ENCODE results near the gene LRP1.

Gene LRP1

GRCh38 chr12:57154804-57155434, 26.6 kb downstream of the LRP1 start:
- DNase-seq (ENCODE audit: low read depth), result no peak

- no peak for DNase-seq (ENCODE audit: low read depth)
These were observed 28.6 kb downstream of the LRP1 start for GRCh38 chr12:57156701-57157403.

GRCh38 chr12:57157588-57158173, 29.4 kb downstream of the LRP1 start:
- DNase-seq (ENCODE audit: low read depth), result no peak

- DNase-seq (ENCODE audit: low read depth), result no peak
These were observed 29.9 kb downstream of the LRP1 start for GRCh38 chr12:57158186-57158585.

- no peak for DNase-seq (ENCODE audit: low read depth)
These were observed 30.4 kb downstream of the LRP1 start for GRCh38 chr12:57158665-57159064.

GRCh38 chr12:57159311-57159710, 31.0 kb downstream of the LRP1 start:
- DNase-seq (ENCODE audit: low read depth), result no peak

GRCh38 chr12:57160040-57160439, 31.8 kb downstream of the LRP1 start:
- DNase-seq (ENCODE audit: low read depth), result no peak

- DNase-seq (ENCODE audit: low read depth), result no peak
These were observed 32.5 kb downstream of the LRP1 start for GRCh38 chr12:57160741-57161140.

GRCh38 chr12:57161491-57161890, 33.2 kb downstream of the LRP1 start:
- DNase-seq (ENCODE audit: low read depth), result no peak

GRCh38 chr12:57162553-57163125, 34.4 kb downstream of the LRP1 start:
- no peak for DNase-seq (ENCODE audit: low read depth)

GRCh38 chr12:57164454-57164853, 36.2 kb downstream of the LRP1 start:
- DNase-seq (ENCODE audit: low read depth), result no peak

- DNase-seq (ENCODE audit: low read depth), result no peak
These were observed 36.8 kb downstream of the LRP1 start for GRCh38 chr12:57164966-57165625.

GRCh38 chr12:57165741-57166140, 37.5 kb downstream of the LRP1 start:
- no peak for DNase-seq (ENCODE audit: low read depth)

- no peak for DNase-seq (ENCODE audit: low read depth)
These were observed 38.7 kb downstream of the LRP1 start for GRCh38 chr12:57166971-57167371.

- no peak for DNase-seq (ENCODE audit: low read depth)
These were observed 39.8 kb downstream of the LRP1 start for GRCh38 chr12:57168058-57168457.

- no peak for DNase-seq (ENCODE audit: low read depth)
These were observed 40.9 kb downstream of the LRP1 start for GRCh38 chr12:57169046-57169795.

GRCh38 chr12:57169969-57170368, 41.7 kb downstream of the LRP1 start:
- no peak for DNase-seq (ENCODE audit: low read depth)

GRCh38 chr12:57170408-57170807, 42.1 kb downstream of the LRP1 start:
- DNase-seq (ENCODE audit: low read depth), result no peak

- DNase-seq (ENCODE audit: low read depth), result no peak
These were observed 42.6 kb downstream of the LRP1 start for GRCh38 chr12:57170927-57171326.

GRCh38 chr12:57171668-57172067, 43.4 kb downstream of the LRP1 start:
- peak; percentile 58 for DNase-seq (ENCODE audit: low read depth)

- no peak for DNase-seq (ENCODE audit: low read depth)
These were observed 44.8 kb downstream of the LRP1 start for GRCh38 chr12:57173089-57173488.

GRCh38 chr12:57173683-57174082, 45.4 kb downstream of the LRP1 start:
- no peak for DNase-seq (ENCODE audit: low read depth)

All from GM04503 (cell line).